Measurements from ENCODE around the gene IZUMO3.

GRCh38 chr9:24509850-24510249 lies 35.8 kb downstream of the IZUMO3 start:
- TF ChIP-seq, protein P1, sequence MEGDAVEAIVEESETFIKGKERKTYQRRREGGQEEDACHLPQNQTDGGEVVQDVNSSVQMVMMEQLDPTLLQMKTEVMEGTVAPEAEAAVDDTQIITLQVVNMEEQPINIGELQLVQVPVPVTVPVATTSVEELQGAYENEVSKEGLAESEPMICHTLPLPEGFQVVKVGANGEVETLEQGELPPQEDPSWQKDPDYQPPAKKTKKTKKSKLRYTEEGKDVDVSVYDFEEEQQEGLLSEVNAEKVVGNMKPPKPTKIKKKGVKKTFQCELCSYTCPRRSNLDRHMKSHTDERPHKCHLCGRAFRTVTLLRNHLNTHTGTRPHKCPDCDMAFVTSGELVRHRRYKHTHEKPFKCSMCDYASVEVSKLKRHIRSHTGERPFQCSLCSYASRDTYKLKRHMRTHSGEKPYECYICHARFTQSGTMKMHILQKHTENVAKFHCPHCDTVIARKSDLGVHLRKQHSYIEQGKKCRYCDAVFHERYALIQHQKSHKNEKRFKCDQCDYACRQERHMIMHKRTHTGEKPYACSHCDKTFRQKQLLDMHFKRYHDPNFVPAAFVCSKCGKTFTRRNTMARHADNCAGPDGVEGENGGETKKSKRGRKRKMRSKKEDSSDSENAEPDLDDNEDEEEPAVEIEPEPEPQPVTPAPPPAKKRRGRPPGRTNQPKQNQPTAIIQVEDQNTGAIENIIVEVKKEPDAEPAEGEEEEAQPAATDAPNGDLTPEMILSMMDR (IDR thresholded peaks at IDR 0.05 in 8 of 11, conservative IDR thresholded peaks at IDR 0.05 in 3 of 11) = no peak
- no peak for TF ChIP-seq POLR2AphosphoS5 (IDR thresholded peaks at IDR 0.05)

All from spleen (tissue), 7 donors.